Fibroblast of villous mesenchyme (primary cell): Measurements from ENCODE around the gene OR7G3. TPM values are rescaled to one million over a fixed set of nuclear protein-coding genes. Genes with fewer than 3 reads are reported as not detected.
A peak's percentile ranks its signal among the peaks of the same experiment; 100 is the strongest.

Experiments
- DNase-seq: peaks from one replicate; pipeline ENCODE4 v3.0.0-alpha.2; 2010; ENCODE audit warnings: low read depth
- H3K4me3 ChIP-seq: 2 replicates; pipeline ENCODE4 v1.5.1; 2011; ENCODE audit warnings: low read depth, mild to moderate bottlenecking, low read length
- total RNA-seq: library from RNA; depleted of rRNA; stranded (reverse); fragments of >200 nt; gene quantifications from 2 replicates; pipeline ENCODE4 v1.2.3, GENCODE V29; 2012
- TF ChIP-seq, protein P1 (sequence below): IDR thresholded peaks from 2 replicates; pipeline ENCODE4 v1.5.1; 2012; ENCODE audit warnings: low read depth, mild to moderate bottlenecking, low read length; ENCODE audit not compliant: insufficient read depth

The OR7G3 gene
- total RNA-seq, result not detected in 2 replicates

- H3K4me3 ChIP-seq, result no peak within 1 kb of the TSS
- TF ChIP-seq, protein P1, sequence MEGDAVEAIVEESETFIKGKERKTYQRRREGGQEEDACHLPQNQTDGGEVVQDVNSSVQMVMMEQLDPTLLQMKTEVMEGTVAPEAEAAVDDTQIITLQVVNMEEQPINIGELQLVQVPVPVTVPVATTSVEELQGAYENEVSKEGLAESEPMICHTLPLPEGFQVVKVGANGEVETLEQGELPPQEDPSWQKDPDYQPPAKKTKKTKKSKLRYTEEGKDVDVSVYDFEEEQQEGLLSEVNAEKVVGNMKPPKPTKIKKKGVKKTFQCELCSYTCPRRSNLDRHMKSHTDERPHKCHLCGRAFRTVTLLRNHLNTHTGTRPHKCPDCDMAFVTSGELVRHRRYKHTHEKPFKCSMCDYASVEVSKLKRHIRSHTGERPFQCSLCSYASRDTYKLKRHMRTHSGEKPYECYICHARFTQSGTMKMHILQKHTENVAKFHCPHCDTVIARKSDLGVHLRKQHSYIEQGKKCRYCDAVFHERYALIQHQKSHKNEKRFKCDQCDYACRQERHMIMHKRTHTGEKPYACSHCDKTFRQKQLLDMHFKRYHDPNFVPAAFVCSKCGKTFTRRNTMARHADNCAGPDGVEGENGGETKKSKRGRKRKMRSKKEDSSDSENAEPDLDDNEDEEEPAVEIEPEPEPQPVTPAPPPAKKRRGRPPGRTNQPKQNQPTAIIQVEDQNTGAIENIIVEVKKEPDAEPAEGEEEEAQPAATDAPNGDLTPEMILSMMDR, result no peak
- DNase-seq, result no peak
These were observed at the start of gene OR7G3 for GRCh38 chr19:9126900-9127405. OR7G3 (minus strand) TSS chr19:9126950; CDS start chr19:9126950, 0 bp downstream.

DNA sequence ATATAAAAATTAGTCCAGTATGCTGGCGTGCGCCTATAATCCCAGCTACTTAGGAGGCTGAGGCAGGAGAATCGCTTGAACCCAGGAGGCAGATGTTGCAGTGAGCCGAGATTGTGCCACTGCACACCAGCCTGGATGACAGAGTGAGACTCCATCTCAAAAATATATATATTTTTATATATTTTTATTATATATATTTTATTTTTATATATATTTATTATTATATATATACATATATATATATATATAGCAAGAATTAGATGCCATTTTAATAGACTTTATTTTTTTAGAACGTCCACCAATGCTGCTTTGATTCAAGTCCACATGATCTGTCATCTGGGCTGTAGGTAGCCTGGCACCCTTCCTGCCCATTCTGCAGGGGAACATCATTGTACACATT, 48.6 kb upstream of the OR7G3 start:
- no peak overlapping the region for H3K4me3 ChIP-seq

GRCh38 chr19:9171393-9171991, 44.7 kb upstream of the OR7G3 start:
- peak; percentile 7 for DNase-seq
- TF ChIP-seq, protein P1, result no peak

More for the DNA sequence above, 48.6 kb upstream of the OR7G3 start:
- no peak for DNase-seq
- TF ChIP-seq, protein P1, result no peak

DNA sequence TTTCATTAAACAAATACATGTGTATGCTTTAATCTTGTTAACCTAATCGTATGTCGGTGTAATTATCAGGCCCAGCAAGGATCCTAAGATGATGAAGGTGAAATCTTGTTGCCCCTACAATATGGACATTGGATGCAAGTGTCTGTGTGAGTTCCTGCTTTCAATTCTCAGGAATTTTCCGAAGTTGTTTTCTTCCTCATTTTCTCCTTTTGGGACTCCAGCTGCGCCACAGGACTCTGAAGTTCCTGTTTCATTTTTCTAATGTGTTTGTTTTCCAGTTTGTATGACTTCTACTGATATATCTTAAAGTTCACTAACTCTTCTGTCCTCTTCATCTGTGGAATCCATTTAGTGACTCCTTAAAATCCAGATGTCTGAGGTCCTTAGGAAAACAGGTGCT, 40.1 kb upstream of the OR7G3 start:
- H3K4me3 ChIP-seq, result no peak overlapping the region
- TF ChIP-seq, protein P1, result no peak
- DNase-seq, result no peak

More at GRCh38 chr19:9171393-9171991, 44.7 kb upstream of the OR7G3 start:
- H3K4me3 ChIP-seq, result no peak overlapping the region

GRCh38 chr19:9165261-9165660, 38.5 kb upstream of the OR7G3 start:
- TF ChIP-seq, protein P1, result no peak
- DNase-seq, result peak; percentile 39
- no peak overlapping the region for H3K4me3 ChIP-seq

DNA sequence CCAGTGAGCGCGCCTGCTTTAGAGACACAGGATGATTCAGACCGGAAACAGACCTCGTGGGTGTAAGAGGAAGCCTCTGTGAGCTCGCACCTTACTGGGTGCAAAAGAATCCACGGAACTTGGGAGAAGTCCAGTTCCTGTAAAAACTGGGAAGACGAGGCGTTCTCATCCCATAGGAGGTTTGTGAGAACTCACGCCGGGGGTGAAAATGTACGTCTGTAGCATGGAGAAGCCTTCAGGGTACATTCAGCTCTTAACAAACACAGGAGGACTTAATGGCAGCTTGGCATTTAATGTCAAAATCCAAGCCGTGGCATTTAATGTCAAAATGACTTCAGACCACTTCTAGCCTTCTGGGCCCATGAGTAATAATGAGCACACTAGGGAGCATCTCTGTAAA, 34.7 kb upstream of the OR7G3 start:
- TF ChIP-seq, protein P1, result no peak
- DNase-seq, result no peak
- H3K4me3 ChIP-seq, result no peak overlapping the region

GRCh38 chr19:9159891-9160290, 33.1 kb upstream of the OR7G3 start:
- no peak for DNase-seq
- H3K4me3 ChIP-seq, result no peak overlapping the region
- TF ChIP-seq, protein P1, result no peak
